Astrocyte (in vitro differentiated cells and primary cell): Measurements from ENCODE around the gene TEX13D. TPM values are rescaled to one million over a fixed set of nuclear protein-coding genes. Genes with fewer than 3 reads are reported as not detected.

Source experiments
- DNase-seq: peaks from one replicate; pipeline ENCODE4 v3.0.0-alpha.2; 2010; ENCODE audit warnings: low read depth
- FAIRE-seq: peaks from 2 replicates; lab custom pipeline; 2011; peaks lifted over from hg19 to GRCh38; lab: Jason Lieb, UNC
- H2AFZ ChIP-seq: 2 replicates; pipeline ENCODE4 v1.6.0; 2012; ENCODE audit warnings: low read depth, low read length, inconsistent platforms
- H3K27ac ChIP-seq: 2 replicates; pipeline ENCODE4 v1.5.1; 2011; ENCODE audit warnings: low read depth, low read length, inconsistent platforms
- H3K27me3 ChIP-seq: 2 replicates; pipeline ENCODE4 v1.6.0; 2011; ENCODE audit warnings: low read length, inconsistent platforms; ENCODE audit not compliant: insufficient read depth
- H3K36me3 ChIP-seq: 2 replicates; pipeline ENCODE4 v1.5.1; 2011; ENCODE audit warnings: low read length, inconsistent platforms; ENCODE audit not compliant: insufficient read depth
- H3K4me1 ChIP-seq: 2 replicates; pipeline ENCODE4 v1.5.1; 2011; ENCODE audit warnings: low read length, inconsistent platforms; ENCODE audit not compliant: insufficient read depth
- H3K4me2 ChIP-seq: 2 replicates; pipeline ENCODE4 v1.6.0; 2012; ENCODE audit warnings: low read length, inconsistent platforms
- H3K4me3 ChIP-seq: 2 replicates; pipeline ENCODE4 v1.5.1; 2011; ENCODE audit warnings: low read depth, mild to moderate bottlenecking, low read length, inconsistent platforms; ENCODE audit not compliant: insufficient read depth
- H3K79me2 ChIP-seq: 2 replicates; pipeline ENCODE4 v1.6.0; 2012; ENCODE audit warnings: mild to moderate bottlenecking, low read length, inconsistent platforms; ENCODE audit not compliant: insufficient read depth
- H3K9ac ChIP-seq: 2 replicates; pipeline ENCODE4 v1.6.0; 2012; ENCODE audit warnings: mild to moderate bottlenecking, low read length, inconsistent platforms
- H3K9me3 ChIP-seq: 2 replicates; pipeline ENCODE4 v1.5.1; 2012; ENCODE audit warnings: low read depth, mild to moderate bottlenecking, low read length, inconsistent platforms; ENCODE audit not compliant: insufficient read depth
- H4K20me1 ChIP-seq: 2 replicates; pipeline ENCODE4 v1.6.0; 2012; ENCODE audit warnings: low read length, inconsistent platforms; ENCODE audit not compliant: insufficient read depth
- H3K27ac Mint-ChIP-seq: one replicate; pipeline ENCODE4 v1.8.0; 2021; ENCODE audit warnings: mild to moderate bottlenecking, mixed read lengths; ENCODE audit not compliant: unreplicated experiment
- H3K27me3 Mint-ChIP-seq: one replicate; pipeline ENCODE4 v1.8.0; 2021; ENCODE audit warnings: low read depth, mixed read lengths; ENCODE audit not compliant: unreplicated experiment
- H3K36me3 Mint-ChIP-seq: one replicate; pipeline ENCODE4 v1.8.0; 2021; ENCODE audit warnings: low read depth, mixed read lengths; ENCODE audit not compliant: unreplicated experiment
- H3K4me1 Mint-ChIP-seq: one replicate; pipeline ENCODE4 v1.8.0; 2021; ENCODE audit warnings: low read depth, mixed read lengths; ENCODE audit not compliant: unreplicated experiment
- H3K4me3 Mint-ChIP-seq: one replicate; pipeline ENCODE4 v1.8.0; 2021; ENCODE audit warnings: mild to moderate bottlenecking, moderate library complexity, mixed read lengths; ENCODE audit not compliant: unreplicated experiment
- H3K9me3 Mint-ChIP-seq: one replicate; pipeline ENCODE4 v1.8.0; 2021; ENCODE audit warnings: mild to moderate bottlenecking, mixed read lengths; ENCODE audit not compliant: unreplicated experiment
- EZH2 ChIP-seq: IDR thresholded peaks from 2 replicates; pipeline ENCODE4 v1.6.1; 2012; ENCODE audit warnings: mild to moderate bottlenecking, low read length, inconsistent platforms; ENCODE audit not compliant: insufficient read depth
- total RNA-seq: library from RNA; stranded (reverse); gene quantifications from 2 replicates; pipeline ENCODE4 v1.2.1, GENCODE V29; 2021
- TF ChIP-seq, protein P1 (sequence below): IDR thresholded peaks from 2 replicates; pipeline ENCODE4 v1.5.1; 2011; ENCODE audit warnings: low read depth, mild to moderate bottlenecking, inconsistent platforms, low read length, moderate library complexity; ENCODE audit not compliant: insufficient read depth

TEX13D gene
- total RNA-seq, 1 donor from 2014 or later: not detected

DNA sequence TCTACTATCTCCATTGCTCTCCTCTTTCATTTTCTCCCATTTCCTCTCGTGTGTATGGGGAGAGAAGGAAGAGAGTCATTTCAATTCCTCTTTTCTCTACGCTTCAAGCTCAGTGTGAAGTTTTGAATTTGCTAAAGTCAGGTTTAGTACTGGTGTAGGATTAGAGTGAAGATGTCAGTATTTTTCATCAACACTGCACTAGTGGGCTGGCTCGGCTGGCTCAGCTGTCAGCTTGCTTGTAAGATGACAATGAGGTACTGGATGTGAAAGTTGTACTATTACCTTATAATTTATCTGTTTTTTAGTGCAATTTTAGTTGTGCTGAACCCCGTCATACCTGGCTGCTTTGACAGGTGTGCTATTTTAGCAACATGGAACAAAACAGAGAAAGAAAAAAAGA, 11.8 kb downstream of the TEX13D start:
- H3K4me2 ChIP-seq: no peak overlapping the region
- no peak overlapping the region for H2AFZ ChIP-seq
- Mint-ChIP-seq H3K4me3 (no peak overlapping the region), H3K9me3 (no peaks in the 10 kb centered on the region), H3K36me3 (no peaks in the 10 kb centered on the region), H3K4me1 (peaks cover 4% of the 10 kb centered on the region), H3K27ac (no peak overlapping the region), H3K27me3 (peaks cover 1% of the 10 kb centered on the region)
- TF ChIP-seq, protein P1, sequence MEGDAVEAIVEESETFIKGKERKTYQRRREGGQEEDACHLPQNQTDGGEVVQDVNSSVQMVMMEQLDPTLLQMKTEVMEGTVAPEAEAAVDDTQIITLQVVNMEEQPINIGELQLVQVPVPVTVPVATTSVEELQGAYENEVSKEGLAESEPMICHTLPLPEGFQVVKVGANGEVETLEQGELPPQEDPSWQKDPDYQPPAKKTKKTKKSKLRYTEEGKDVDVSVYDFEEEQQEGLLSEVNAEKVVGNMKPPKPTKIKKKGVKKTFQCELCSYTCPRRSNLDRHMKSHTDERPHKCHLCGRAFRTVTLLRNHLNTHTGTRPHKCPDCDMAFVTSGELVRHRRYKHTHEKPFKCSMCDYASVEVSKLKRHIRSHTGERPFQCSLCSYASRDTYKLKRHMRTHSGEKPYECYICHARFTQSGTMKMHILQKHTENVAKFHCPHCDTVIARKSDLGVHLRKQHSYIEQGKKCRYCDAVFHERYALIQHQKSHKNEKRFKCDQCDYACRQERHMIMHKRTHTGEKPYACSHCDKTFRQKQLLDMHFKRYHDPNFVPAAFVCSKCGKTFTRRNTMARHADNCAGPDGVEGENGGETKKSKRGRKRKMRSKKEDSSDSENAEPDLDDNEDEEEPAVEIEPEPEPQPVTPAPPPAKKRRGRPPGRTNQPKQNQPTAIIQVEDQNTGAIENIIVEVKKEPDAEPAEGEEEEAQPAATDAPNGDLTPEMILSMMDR: no peak
- no peak for TF ChIP-seq EZH2
- FAIRE-seq: no peak
- no peak overlapping the region for H3K4me3 ChIP-seq
- no peaks in the 10 kb centered on the region for H3K4me1 ChIP-seq
- no peaks in the 10 kb centered on the region for H3K9me3 ChIP-seq
- no peaks in the 10 kb centered on the region for H3K79me2 ChIP-seq
- H4K20me1 ChIP-seq: no peaks in the 10 kb centered on the region
- no peak for DNase-seq
- no peak overlapping the region for H3K9ac ChIP-seq
- H3K27ac ChIP-seq: no peak overlapping the region
- no peaks in the 10 kb centered on the region for H3K27me3 ChIP-seq
- H3K36me3 ChIP-seq: no peaks in the 10 kb centered on the region

DNA sequence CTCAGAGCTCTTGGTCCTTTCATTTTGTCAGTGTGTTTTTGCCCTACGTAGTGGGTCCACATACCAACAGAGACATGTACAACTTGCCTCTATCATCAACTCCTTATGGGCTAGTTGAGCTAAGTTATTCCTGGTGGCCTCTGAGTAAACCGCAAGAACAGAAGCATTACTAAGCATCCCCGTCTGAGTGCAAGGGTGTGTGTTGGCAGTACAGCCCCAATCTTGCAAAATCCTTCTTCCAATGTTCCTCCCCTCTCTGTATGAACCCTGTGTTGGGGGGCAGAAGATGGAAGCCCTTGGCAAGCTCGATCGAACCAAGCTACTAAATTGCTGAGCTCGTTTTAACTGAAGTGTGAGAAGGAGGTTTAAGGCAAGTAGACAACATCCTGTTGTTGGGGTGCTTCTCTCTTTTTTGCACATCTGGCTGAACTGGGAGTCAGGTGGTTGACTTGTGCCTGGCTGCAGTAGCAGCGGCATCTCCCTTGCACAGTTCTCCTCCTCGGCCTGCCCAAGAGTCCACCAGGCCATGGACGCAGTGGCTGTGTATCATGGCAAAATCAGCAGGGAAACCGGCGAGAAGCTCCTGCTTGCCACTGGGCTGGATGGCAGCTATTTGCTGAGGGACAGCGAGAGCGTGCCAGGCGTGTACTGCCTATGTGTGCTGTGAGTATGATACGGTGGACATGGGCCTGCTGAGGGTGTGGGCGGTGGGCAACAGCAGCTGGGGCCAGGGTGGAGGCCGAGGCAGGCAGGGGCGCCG, 13.8 kb downstream of the TEX13D start, which contains the start of gene SH2D1A:
SH2D1A (plus strand) TSS at position 447 of the 760 bp plus-strand sequence; CDS start at position 527, 80 bp downstream.
- Histone ChIP-seq H3K27ac (no peak within 1 kb of the TSS), H3K9me3 (no peaks in the 10 kb centered on the region), H2AFZ (no peak within 1 kb of the TSS), H3K4me2 (no peak within 1 kb of the TSS), H4K20me1 (no peaks in the 10 kb centered on the region), H3K27me3 (no peaks in the 10 kb centered on the region), H3K4me3 (no peak within 1 kb of the TSS), H3K36me3 (no peaks in the 10 kb centered on the region), H3K4me1 (no peaks in the 10 kb centered on the region), H3K79me2 (no peaks in the 10 kb centered on the region), H3K9ac (no peak within 1 kb of the TSS)
- no peak for DNase-seq
- Mint-ChIP-seq H3K4me3 (no peak within 1 kb of the TSS), H3K36me3 (no peaks in the 10 kb centered on the region), H3K4me1 (peaks cover 4% of the 10 kb centered on the region), H3K9me3 (no peaks in the 10 kb centered on the region), H3K27me3 (peaks cover 1% of the 10 kb centered on the region), H3K27ac (no peak within 1 kb of the TSS)
- no peak for TF ChIP-seq EZH2
- TF ChIP-seq, protein P1: no peak
- no peak for FAIRE-seq

DNA sequence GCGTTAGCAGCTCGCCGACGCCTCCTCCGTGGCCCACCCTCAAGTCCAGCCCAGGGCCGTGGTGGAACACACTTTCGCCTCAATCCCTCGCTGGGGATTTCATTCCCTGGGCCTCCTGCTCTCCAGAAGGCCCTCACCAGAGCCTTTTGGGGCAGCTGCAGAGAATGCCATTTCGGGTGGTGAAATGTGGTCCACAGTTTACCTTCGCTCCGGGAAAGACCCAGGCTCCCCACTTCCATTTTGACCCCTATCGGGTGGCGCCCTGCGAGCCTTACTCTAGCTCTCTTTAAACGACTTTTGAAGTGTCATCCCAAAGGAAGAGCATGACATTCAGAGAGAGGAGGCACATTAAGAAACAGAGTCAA, 14.4 kb downstream of the TEX13D start:
- no peaks in the 10 kb centered on the region for H3K36me3 ChIP-seq
- no peak overlapping the region for H3K27ac Mint-ChIP-seq
- H2AFZ ChIP-seq: no peak overlapping the region
- no peak for TF ChIP-seq EZH2
- TF ChIP-seq, protein P1: no peak
- FAIRE-seq (no peak), DNase-seq (no peak)
- H4K20me1 ChIP-seq: no peaks in the 10 kb centered on the region
- no peak overlapping the region for H3K27ac ChIP-seq
- no peak overlapping the region for H3K9ac ChIP-seq
- no peak overlapping the region for H3K4me2 ChIP-seq
- H3K79me2 ChIP-seq: no peaks in the 10 kb centered on the region
- H3K36me3 Mint-ChIP-seq: no peaks in the 10 kb centered on the region
- no peak overlapping the region for H3K4me3 ChIP-seq
- no peaks in the 10 kb centered on the region for H3K9me3 ChIP-seq
- H3K27me3 Mint-ChIP-seq: peaks cover 1% of the 10 kb centered on the region
- no peak overlapping the region for H3K4me3 Mint-ChIP-seq
- peaks cover 4% of the 10 kb centered on the region for H3K4me1 Mint-ChIP-seq
- H3K4me1 ChIP-seq: no peaks in the 10 kb centered on the region
- no peaks in the 10 kb centered on the region for H3K27me3 ChIP-seq
- H3K9me3 Mint-ChIP-seq: no peaks in the 10 kb centered on the region
